Amniotic stem cell (primary cell): ENCODE results near the gene CBL.
"Not testable (repeated sequence)": the region's sequence is repeated elsewhere in the genome, so short reads cannot be mapped to it uniquely, and the experiment has no call there.

Source experiments
- DNase-seq: peaks from one replicate; lab custom pipeline; 2025; lab: John Stamatoyannopoulos, UW

CBL gene

GRCh38 chr11:119185981-119186634, 20.0 kb upstream of the CBL start:
- no peak for DNase-seq

- DNase-seq, result no peak
Measured at GRCh38 chr11:119187123-119187892, 18.8 kb upstream of the CBL start.

- no peak for DNase-seq
Measured at GRCh38 chr11:119188067-119188466, 18.1 kb upstream of the CBL start.

GRCh38 chr11:119188887-119189286, 17.3 kb upstream of the CBL start:
- no peak for DNase-seq

- DNase-seq, result no peak
Measured at GRCh38 chr11:119189393-119189792, 16.7 kb upstream of the CBL start.

GRCh38 chr11:119190531-119190930, 15.6 kb upstream of the CBL start:
- no peak for DNase-seq

- DNase-seq, result not testable (repeated sequence)
Measured at GRCh38 chr11:119191265-119191664, 14.9 kb upstream of the CBL start.

- DNase-seq, result no peak
Measured at GRCh38 chr11:119192111-119192510, 14.0 kb upstream of the CBL start.

- DNase-seq, result no peak
Measured at GRCh38 chr11:119193001-119193400, 13.1 kb upstream of the CBL start.

- DNase-seq, result no peak
Measured at GRCh38 chr11:119193626-119194025, 12.5 kb upstream of the CBL start.

- DNase-seq, result no peak
Measured at GRCh38 chr11:119194811-119195440, 11.2 kb upstream of the CBL start.

- DNase-seq, result peak; percentile 34
Measured at GRCh38 chr11:119195680-119196079, 10.5 kb upstream of the CBL start.

- peak; percentile 54 for DNase-seq
Measured at GRCh38 chr11:119196833-119197483, 9.2 kb upstream of the CBL start.

GRCh38 chr11:119198925-119199324, 7.2 kb upstream of the CBL start:
- DNase-seq, result no peak

- not testable (repeated sequence) for DNase-seq
Measured at GRCh38 chr11:119201236-119201635, 4.9 kb upstream of the CBL start.

GRCh38 chr11:119202554-119202953, 3.6 kb upstream of the CBL start:
- no peak for DNase-seq

- no peak for DNase-seq
Measured at GRCh38 chr11:119204066-119204465, 2.1 kb upstream of the CBL start.

GRCh38 chr11:119205080-119205479, 1.1 kb upstream of the CBL start:
- DNase-seq, result no peak

GRCh38 chr11:119206511-119207414, 624 bp downstream of the CBL start:
- no peak for DNase-seq

- no peak for DNase-seq
Measured at GRCh38 chr11:119207415-119207960, 1.3 kb downstream of the CBL start.

- no peak for DNase-seq
Measured at GRCh38 chr11:119209186-119209585, 3.0 kb downstream of the CBL start.
